Measurements from ENCODE around the gene TANGO2. TPM values are rescaled to one million over a fixed set of nuclear protein-coding genes. Genes with fewer than 3 reads are reported as not detected.

Gene TANGO2
- total RNA-seq, 4 donors from 2014 or later: 31.7 to 56.7 (median 39.0) TPM

DNA sequence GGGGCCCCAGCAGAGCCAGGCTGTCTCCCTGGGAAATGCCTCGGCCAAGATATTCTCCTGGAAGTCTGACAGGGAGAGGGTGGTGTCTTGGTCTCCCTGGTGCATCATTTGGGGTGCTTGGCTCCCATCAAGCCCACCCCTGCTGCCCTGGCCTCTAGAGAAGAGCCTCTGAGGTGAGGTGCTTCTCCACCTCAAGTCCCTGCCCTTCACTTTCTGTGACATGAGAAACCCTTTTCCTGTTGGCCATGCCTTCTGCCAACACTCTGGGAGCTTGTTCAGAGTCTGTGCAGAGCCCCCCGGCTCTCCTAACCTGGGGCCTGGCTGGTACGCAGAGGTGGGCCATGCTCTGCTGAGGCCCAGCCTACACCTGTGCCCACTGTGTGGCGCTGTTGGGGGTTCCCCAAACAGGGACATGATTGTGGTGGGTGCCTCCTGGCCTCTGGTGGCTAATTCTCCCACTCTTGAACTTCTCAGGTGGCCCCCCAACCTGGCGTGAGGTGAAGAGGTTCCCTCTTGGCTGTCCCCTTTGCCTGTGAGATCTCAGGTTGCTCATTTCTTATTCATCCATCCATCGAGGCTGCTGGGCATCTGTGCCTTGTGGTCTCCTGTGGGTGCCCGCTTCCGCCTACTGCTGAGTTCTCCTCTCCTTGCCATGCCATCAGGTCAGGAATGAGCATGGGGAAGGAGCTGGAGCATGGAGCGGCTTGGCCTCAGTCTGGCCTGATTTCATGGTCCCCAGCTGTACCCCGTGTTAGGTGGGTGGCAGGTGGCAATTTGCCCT is 40.0 kb downstream of the TANGO2 start:
- Histone ChIP-seq H3K27ac (no peak overlapping the region), H3K9me3 (no peaks in the 10 kb centered on the region), H3K36me3 (peaks cover 0 to 94% (median 19%) of the 10 kb centered on the region in 3 donors), H3K4me3 (no peak overlapping the region), H3K4me1 (no peaks in the 10 kb centered on the region), H3K27me3 (no peaks in the 10 kb centered on the region)
- TF ChIP-seq, protein P1, sequence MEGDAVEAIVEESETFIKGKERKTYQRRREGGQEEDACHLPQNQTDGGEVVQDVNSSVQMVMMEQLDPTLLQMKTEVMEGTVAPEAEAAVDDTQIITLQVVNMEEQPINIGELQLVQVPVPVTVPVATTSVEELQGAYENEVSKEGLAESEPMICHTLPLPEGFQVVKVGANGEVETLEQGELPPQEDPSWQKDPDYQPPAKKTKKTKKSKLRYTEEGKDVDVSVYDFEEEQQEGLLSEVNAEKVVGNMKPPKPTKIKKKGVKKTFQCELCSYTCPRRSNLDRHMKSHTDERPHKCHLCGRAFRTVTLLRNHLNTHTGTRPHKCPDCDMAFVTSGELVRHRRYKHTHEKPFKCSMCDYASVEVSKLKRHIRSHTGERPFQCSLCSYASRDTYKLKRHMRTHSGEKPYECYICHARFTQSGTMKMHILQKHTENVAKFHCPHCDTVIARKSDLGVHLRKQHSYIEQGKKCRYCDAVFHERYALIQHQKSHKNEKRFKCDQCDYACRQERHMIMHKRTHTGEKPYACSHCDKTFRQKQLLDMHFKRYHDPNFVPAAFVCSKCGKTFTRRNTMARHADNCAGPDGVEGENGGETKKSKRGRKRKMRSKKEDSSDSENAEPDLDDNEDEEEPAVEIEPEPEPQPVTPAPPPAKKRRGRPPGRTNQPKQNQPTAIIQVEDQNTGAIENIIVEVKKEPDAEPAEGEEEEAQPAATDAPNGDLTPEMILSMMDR (IDR thresholded peaks at IDR 0.05): no peak
- TF ChIP-seq EP300 (IDR thresholded peaks at IDR 0.05): no peak
- TF ChIP-seq POLR2A (IDR thresholded peaks at IDR 0.05): no peak
- no peak for DNase-seq (ENCODE audit: low spot score in 2 of 2)
- 91 to 93% methylated on average over 9 to 10 of the region's 10 CpGs for WGBS, 2 donors

DNA sequence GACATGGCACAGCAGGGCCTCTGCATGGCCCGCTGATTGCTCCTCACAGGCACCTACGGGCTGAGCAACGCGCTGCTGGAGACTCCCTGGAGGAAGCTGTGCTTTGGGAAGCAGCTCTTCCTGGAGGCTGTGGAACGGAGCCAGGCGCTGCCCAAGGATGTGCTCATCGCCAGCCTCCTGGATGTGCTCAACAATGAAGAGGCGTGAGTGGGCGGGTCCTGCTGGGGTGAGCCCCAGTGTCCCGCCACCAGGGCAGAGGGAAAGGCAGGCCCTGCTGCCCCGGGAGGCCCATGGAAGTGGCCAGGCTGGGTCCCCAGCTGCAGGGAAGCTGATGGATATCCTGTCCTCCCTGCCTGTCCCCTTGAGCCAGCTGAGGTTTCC is 40.6 kb downstream of the TANGO2 start:
- WGBS, 2 donors: 71 to 94% methylated on average over 3 to 11 of the region's 11 CpGs
- H3K36me3 ChIP-seq: peaks cover 0 to 94% (median 19%) of the 10 kb centered on the region in 3 donors
- no peaks in the 10 kb centered on the region for H3K4me1 ChIP-seq
- no peak for TF ChIP-seq EP300 (IDR thresholded peaks at IDR 0.05)
- TF ChIP-seq, protein P1 (IDR thresholded peaks at IDR 0.05): no peak
- no peak for TF ChIP-seq POLR2A (IDR thresholded peaks at IDR 0.05)
- H3K27me3 ChIP-seq: no peaks in the 10 kb centered on the region
- H3K9me3 ChIP-seq: no peaks in the 10 kb centered on the region
- DNase-seq (ENCODE audit: low spot score in 2 of 2): no peak
- H3K4me3 ChIP-seq: no peak overlapping the region
- H3K27ac ChIP-seq: no peak overlapping the region

DNA sequence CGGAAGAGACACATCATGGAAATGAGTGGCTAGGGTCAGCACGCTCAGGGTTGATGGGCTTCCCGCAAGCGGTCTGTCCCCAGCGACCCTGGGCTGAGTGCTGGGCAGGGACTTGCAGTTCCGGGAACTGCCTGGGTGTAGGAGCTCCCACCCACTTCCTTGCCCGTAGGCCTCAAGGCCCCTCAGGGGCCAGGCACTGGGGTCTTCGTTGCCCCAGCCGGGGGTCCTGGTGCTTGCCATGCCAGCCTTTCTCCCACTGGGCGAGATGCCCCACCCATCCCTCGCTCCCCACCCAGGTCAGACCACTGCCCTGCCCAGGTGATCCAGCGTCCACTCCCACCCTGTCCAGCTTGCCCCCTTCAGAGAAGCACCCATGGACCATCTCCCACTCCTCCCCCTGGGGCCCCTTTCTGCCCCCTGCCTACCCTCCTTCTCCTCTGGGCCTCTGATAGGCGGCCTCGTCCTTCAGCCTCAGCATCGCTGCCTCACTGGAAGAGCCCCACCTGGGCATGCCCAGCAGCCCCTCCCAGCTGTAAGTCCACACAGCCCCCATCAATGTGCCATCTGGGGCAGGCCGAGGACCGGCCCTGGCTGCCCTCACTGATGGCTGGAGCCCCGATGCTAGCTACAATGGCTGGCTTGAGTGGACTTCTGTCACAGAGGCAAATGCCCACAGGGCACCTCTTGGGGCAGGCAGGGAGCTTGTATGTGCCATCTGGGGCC is 41.3 kb downstream of the TANGO2 start:
- 86 to 90% methylated on average over 18 of the region's 18 CpGs for WGBS, 2 donors
- Histone ChIP-seq H3K4me1 (no peaks in the 10 kb centered on the region), H3K9me3 (no peaks in the 10 kb centered on the region), H3K27ac (no peak overlapping the region), H3K27me3 (no peaks in the 10 kb centered on the region), H3K4me3 (no peak overlapping the region), H3K36me3 (peaks cover 0 to 91% (median 19%) of the 10 kb centered on the region in 3 donors)
- TF ChIP-seq EP300 (IDR thresholded peaks at IDR 0.05) (no peak), POLR2A (IDR thresholded peaks at IDR 0.05) (no peak)
- TF ChIP-seq, protein P1 (IDR thresholded peaks at IDR 0.05): no peak
- DNase-seq (ENCODE audit: low spot score in 2 of 2): no peak

DNA sequence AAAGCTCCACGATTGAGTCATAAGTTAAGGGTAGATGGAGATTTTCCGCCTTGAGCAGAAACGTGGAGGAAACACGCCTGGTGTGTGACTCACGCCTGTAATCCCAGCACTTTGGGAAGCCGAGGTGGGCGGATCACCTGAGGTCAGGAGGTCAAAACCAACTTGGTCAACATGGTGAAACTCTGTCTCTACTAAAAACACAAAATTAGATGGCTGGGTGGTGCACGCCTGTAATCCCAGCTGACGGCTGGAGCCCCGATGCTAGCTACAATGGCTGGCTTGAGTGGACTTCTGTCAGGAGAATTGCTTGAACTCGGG is 41.8 kb downstream of the TANGO2 start:
- Histone ChIP-seq H3K4me1 (no peaks in the 10 kb centered on the region), H3K36me3 (peaks cover 0 to 86% (median 19%) of the 10 kb centered on the region in 3 donors), H3K27me3 (no peaks in the 10 kb centered on the region), H3K9me3 (no peaks in the 10 kb centered on the region), H3K27ac (no peak overlapping the region), H3K4me3 (no peak overlapping the region)
- 84% methylated on average over 11 of the region's 11 CpGs for WGBS, 2 donors
- TF ChIP-seq EP300 (IDR thresholded peaks at IDR 0.05) (no peak), POLR2A (IDR thresholded peaks at IDR 0.05) (no peak)
- TF ChIP-seq, protein P1 (IDR thresholded peaks at IDR 0.05): no peak
- DNase-seq (ENCODE audit: low spot score in 2 of 2): no peak
